Sigmoid colon (tissue), 7 donors: ENCODE measurements around the gene SMAD3. TPM values are rescaled to one million over a fixed set of nuclear protein-coding genes. Genes with fewer than 3 reads are reported as not detected.

Experiments
- DNase-seq: peaks from one replicate; pipeline ENCODE4 v3.0.0-alpha.2; 2019
- H3K27ac ChIP-seq, 4 donors: fragments of 200-600 bp; sonication (generic); one replicate each; pipeline ENCODE4 v1.5.1; 2016 to 2019; ENCODE audit warnings: mild to moderate bottlenecking in 1 of 4
- H3K27me3 ChIP-seq, 3 donors: fragments of 200-600 bp; sonication (generic); one replicate each; pipeline ENCODE4 v1.5.1; 2019; ENCODE audit warnings: mild to moderate bottlenecking in 1 of 3
- H3K36me3 ChIP-seq, 4 donors: fragments of 200-600 bp; sonication (generic); one replicate each; pipeline ENCODE4 v1.5.1; 2016 to 2019
- H3K4me1 ChIP-seq, 4 donors: fragments of 200-600 bp; sonication (generic); one replicate each; pipeline ENCODE4 v1.5.1; 2017 to 2019
- H3K4me3 ChIP-seq, 4 donors: fragments of 200-600 bp; sonication (generic); one replicate each; pipeline ENCODE4 v1.5.1; 2017 to 2019; ENCODE audit warnings: mild to moderate bottlenecking in 2 of 4, moderate library complexity in 1 of 4
- H3K9me3 ChIP-seq, 4 donors: fragments of 200-600 bp in 3 of 4; sonication (generic) in 3 of 4; one replicate each; pipeline versions ENCODE4 v1.5.1 to v1.6.1; 2013 to 2019
- EP300 ChIP-seq, 4 donors: sonication (generic); formaldehyde crosslinking; IDR thresholded peaks; one replicate each; pipeline ENCODE4 v1.6.1; 2017; ENCODE audit warnings: antibody characterized with exemption in 4 of 4
- POLR2A ChIP-seq, 2 donors: fragments of 450-650 bp; IDR thresholded peaks; one replicate each; pipeline ENCODE4 v1.6.1; 2016; ENCODE audit warnings: antibody characterized with exemption in 2 of 2, mild to moderate bottlenecking in 2 of 2, moderate library complexity in 2 of 2
- POLR2AphosphoS5 ChIP-seq, 4 donors: sonication (generic); formaldehyde crosslinking; IDR thresholded peaks; one replicate each; pipeline ENCODE4 v1.6.1; 2017; ENCODE audit warnings: antibody characterized with exemption in 4 of 4
- WGBS, 2 donors: extraction: QIAGEN DNeasy Blood & Tissue Kit; methylation state at CpG; one replicate each; pipeline ENCODE4 v1.1.7; 2013; 5-methylcytosine and 5-hydroxymethylcytosine counted together
- intact Hi-C: fragments of 100-400 bp; cut with DNase I; formaldehyde crosslinking; loops from one replicate; pipeline ENCODE4 v1.15.1; 2023
- polyA plus RNA-seq, 3 donors: library from polyadenylated mRNA; stranded (reverse); fragments of 200-250 nt; gene quantifications; one replicate each; pipeline ENCODE4 v1.2.3, GENCODE V29; 2013
- total RNA-seq, 4 donors: library from RNA; depleted of rRNA; stranded (reverse); fragments of >200 nt; gene quantifications; one replicate each; pipeline ENCODE4 v1.1.0, GENCODE V29; 2016
- TF ChIP-seq, protein P1 (sequence below), 4 experiments: fragments of 450-650 bp in 3 of 4; fragments of 200-600 bp in 1 of 4; IDR thresholded peaks; one replicate each; pipeline ENCODE4 v1.5.1; 2016 to 2019; ENCODE audit warnings: antibody characterized with exemption in 4 of 4, mild to moderate bottlenecking in 3 of 4, moderate library complexity in 2 of 4
- donor health status: healthy with polysubstance abuse.
- donor health status: Bipolar disorder and iron deficiency.
- donor health status: healthy.

The SMAD3 gene
- total and polyA plus RNA-seq, 7 donors, result 12.5 to 28.2 (median 18.4) TPM

DNA sequence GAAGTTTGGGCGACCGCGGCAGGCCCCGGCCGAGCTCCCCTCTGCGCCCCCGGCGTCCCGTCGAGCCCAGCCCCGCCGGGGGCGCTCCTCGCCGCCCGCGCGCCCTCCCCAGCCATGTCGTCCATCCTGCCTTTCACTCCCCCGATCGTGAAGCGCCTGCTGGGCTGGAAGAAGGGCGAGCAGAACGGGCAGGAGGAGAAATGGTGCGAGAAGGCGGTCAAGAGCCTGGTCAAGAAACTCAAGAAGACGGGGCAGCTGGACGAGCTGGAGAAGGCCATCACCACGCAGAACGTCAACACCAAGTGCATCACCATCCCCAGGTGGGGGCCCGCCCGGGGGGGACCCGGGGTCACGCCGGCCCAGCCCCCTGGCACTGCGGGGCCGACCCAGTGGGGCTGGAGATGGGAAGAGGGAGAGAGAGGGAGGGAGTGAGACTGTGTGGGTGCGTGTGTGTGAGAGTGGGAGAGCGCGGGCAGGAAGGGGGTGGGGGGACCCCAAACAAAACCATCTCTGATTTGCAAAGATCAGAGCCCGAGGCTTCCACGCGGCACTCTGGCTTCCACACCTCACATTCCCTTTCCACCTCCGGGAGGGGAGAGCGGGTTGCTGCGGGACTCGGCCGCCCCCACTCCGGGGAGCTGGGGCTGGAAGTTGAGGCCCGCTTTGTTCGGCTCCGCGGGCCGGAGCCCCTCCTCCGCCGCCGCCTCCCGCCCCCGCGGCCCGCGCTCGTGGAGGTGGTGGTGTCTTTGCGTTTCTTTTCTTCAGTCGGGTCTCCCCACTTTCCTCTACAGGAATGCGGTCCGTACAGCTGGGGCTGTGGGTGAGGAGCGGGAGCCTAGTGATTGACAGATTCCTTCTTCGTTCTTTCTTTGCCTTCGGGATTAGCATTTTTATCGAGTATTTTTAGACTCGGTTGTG is 898 bp downstream of the SMAD3 start:
- Histone ChIP-seq H3K9me3 (no peaks in the 10 kb centered on the region), H3K27me3 (no peaks in the 10 kb centered on the region), H3K4me3 (peak overlapping the region; percentile 55 to 90 (median 83)), H3K4me1 (peaks cover 0 to 51% (median 39%) of the 10 kb centered on the region in 4 donors), H3K36me3 (no peaks in the 10 kb centered on the region), H3K27ac (peak overlapping the region; percentile 88 to 96 (median 94))
- peak; percentile 72 for DNase-seq
- TF ChIP-seq EP300 (IDR thresholded peaks at IDR 0.05), result no peak
- no peak for TF ChIP-seq POLR2A (IDR thresholded peaks at IDR 0.05)
- TF ChIP-seq, protein P1, sequence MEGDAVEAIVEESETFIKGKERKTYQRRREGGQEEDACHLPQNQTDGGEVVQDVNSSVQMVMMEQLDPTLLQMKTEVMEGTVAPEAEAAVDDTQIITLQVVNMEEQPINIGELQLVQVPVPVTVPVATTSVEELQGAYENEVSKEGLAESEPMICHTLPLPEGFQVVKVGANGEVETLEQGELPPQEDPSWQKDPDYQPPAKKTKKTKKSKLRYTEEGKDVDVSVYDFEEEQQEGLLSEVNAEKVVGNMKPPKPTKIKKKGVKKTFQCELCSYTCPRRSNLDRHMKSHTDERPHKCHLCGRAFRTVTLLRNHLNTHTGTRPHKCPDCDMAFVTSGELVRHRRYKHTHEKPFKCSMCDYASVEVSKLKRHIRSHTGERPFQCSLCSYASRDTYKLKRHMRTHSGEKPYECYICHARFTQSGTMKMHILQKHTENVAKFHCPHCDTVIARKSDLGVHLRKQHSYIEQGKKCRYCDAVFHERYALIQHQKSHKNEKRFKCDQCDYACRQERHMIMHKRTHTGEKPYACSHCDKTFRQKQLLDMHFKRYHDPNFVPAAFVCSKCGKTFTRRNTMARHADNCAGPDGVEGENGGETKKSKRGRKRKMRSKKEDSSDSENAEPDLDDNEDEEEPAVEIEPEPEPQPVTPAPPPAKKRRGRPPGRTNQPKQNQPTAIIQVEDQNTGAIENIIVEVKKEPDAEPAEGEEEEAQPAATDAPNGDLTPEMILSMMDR (IDR thresholded peaks at IDR 0.05), result no peak
- peak in 2 of 4 donors; percentile 3 to 23 for TF ChIP-seq POLR2AphosphoS5 (IDR thresholded peaks at IDR 0.05)
- 0% methylated on average over 72 of the region's 72 CpGs for WGBS, 2 donors
- intact Hi-C loops, result loop anchor here (5.0 to 10.0 kb wide), 3 partner anchors 81 to 121 kb away; no protein-coding TSS in a partner anchor

DNA sequence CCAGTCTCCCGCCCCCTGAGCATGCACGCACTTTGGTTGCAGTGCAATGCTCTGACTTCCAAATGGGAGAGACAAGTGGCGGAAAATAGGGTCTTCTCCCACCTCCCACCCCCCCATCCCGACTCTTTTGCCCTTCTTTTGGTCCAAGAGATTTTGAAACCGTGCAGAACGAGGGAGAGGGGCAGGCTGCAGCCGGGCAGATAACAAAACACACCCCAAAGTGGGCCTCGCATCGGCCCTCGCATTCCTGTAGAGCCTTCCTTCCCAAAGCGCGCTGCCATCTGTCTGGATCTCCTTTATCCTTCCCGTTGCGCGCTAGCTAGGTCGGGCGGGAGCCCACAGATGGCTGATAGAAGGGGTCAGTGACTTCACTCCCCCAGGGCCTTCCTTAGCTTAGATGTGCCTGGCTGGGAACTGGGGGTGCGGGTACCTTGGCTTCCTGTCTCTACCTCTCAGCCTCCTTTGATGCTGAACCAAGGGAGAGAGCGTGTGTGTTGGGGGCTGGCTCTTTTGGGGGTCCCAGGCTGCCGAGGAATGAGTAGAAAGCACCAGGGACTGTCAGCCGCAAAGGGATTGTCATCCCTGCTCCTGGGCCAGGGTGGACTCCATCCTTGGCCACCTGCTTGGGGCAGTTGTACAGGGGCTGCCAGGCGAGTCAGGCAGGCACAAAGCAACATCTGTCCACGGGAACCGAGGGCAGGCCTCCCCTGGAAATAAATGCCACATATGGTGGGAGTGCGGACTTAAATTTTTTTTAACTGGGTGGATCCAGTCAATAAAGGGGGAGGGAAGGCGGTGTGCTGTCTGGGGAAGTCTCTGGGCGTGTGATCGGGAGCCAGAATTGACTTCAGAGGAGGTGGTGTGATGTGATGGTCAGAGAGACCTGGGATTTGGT is 1.8 kb downstream of the SMAD3 start:
- Histone ChIP-seq H3K9me3 (no peaks in the 10 kb centered on the region), H3K36me3 (no peaks in the 10 kb centered on the region), H3K27ac (peak overlapping the region; percentile 88 to 96 (median 94)), H3K4me3 (peak overlapping the region; percentile 55 to 90 (median 83)), H3K4me1 (peaks cover 0 to 55% (median 39%) of the 10 kb centered on the region in 4 donors), H3K27me3 (no peaks in the 10 kb centered on the region)
- TF ChIP-seq POLR2A (IDR thresholded peaks at IDR 0.05), result no peak
- no peak for TF ChIP-seq POLR2AphosphoS5 (IDR thresholded peaks at IDR 0.05)
- TF ChIP-seq, protein P1 (IDR thresholded peaks at IDR 0.05), result no peak
- TF ChIP-seq EP300 (IDR thresholded peaks at IDR 0.05), result no peak
- intact Hi-C loops, result loop anchor here (5.0 to 10.0 kb wide), 3 partner anchors 80 to 122 kb away; no protein-coding TSS in a partner anchor
- WGBS, 2 donors, result 5 to 18% methylated on average over 28 of the region's 28 CpGs
- DNase-seq, result no peak

DNA sequence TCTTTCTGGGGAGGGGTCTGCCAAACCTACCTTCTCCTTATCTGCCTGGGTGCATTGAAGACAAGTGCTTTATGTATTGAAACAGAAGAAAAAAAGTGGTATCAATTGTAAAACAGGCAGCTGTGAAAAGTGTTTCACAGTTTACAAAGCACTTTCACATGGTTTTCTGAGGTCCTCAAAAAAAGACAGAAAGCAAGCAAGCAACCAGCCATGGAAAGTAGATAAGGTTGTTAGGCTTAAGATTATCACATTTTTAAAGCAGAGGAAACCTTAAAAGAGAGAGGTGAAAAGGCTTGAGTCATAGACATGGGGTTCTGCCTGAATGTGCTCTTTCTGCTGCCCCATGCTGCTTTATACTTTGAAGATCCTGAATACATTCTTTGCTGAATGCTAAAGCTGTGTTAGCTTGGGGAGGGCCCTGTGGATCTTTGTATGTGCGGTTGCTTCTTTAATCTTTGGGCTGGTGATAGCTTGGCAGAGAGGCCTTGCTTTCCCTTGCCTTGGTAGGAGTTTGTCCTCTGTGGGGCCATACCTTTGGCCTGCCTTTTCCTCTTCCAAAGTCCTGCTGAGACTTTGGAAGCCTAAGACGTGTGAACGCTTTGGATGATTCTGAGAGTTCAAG is 2.6 kb downstream of the SMAD3 start:
- no peaks in the 10 kb centered on the region for H3K36me3 ChIP-seq
- H3K9me3 ChIP-seq, result no peaks in the 10 kb centered on the region
- intact Hi-C loops, result loop anchor here (5.0 to 10.0 kb wide), 3 partner anchors 79 to 123 kb away; no protein-coding TSS in a partner anchor
- TF ChIP-seq, protein P1 (IDR thresholded peaks at IDR 0.05), result no peak
- no peak for TF ChIP-seq POLR2AphosphoS5 (IDR thresholded peaks at IDR 0.05)
- peak overlapping the region; percentile 88 to 96 (median 94) for H3K27ac ChIP-seq
- H3K4me1 ChIP-seq, result peaks cover 0 to 63% (median 42%) of the 10 kb centered on the region in 4 donors
- peak overlapping the region in 3 of 4 donors; percentile 55 to 90 (median 84) for H3K4me3 ChIP-seq
- WGBS, 2 donors, result 32 to 59% methylated on average over 3 of the region's 3 CpGs
- H3K27me3 ChIP-seq, result no peaks in the 10 kb centered on the region
- DNase-seq, result no peak

DNA sequence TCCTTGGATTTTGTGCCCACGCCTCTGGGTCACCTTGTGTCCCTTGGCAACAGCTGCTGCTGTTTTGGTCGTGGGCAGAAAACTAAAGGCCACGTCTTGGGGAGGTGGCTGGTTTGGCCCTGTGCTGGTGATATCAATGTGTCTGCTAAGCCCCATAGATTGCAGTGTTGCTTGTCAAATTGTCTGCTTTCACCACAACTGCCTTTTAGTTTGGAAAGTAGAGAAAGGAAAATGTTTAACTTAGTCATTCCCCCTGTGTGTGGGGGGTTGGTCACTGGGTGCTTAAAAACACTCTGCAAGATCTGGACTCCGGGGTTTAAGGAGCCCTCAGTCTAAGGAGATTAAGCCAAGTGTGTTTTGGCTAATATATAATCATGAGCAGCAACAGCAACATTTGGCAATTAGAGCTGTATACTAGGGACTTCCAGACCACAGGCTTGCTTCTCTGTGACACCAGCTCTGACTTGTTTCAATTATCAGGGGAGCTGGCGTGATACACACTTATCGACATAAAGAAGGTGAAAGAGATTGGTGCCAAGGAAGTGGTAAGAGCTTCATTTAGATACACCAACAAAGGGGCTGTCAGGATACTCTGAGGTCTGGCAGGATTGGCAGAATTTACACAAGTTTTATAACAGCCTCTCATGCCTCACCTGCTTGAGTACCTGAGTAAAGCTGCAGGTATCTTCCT is 3.5 kb downstream of the SMAD3 start:
- WGBS, 2 donors, result 25 to 41% methylated on average over 6 of the region's 6 CpGs
- H3K27ac ChIP-seq, result peak overlapping the region; percentile 88 to 96 (median 94)
- no peak for TF ChIP-seq POLR2A (IDR thresholded peaks at IDR 0.05)
- TF ChIP-seq, protein P1 (IDR thresholded peaks at IDR 0.05), result no peak
- no peak for TF ChIP-seq EP300 (IDR thresholded peaks at IDR 0.05)
- TF ChIP-seq POLR2AphosphoS5 (IDR thresholded peaks at IDR 0.05), result no peak
- H3K4me1 ChIP-seq, result peaks cover 0 to 72% (median 45%) of the 10 kb centered on the region in 4 donors
- peak overlapping the region in 2 of 4 donors; percentile 55 to 84 for H3K4me3 ChIP-seq
- intact Hi-C loops, result loop anchor here (5.0 to 10.0 kb wide), 3 partner anchors 78 to 124 kb away; no protein-coding TSS in a partner anchor
- no peaks in the 10 kb centered on the region for H3K27me3 ChIP-seq
- H3K9me3 ChIP-seq, result no peaks in the 10 kb centered on the region
- no peaks in the 10 kb centered on the region for H3K36me3 ChIP-seq
- no peak for DNase-seq
